ENCODE measurements around the gene ZNF827.

ZNF827 gene

DNA sequence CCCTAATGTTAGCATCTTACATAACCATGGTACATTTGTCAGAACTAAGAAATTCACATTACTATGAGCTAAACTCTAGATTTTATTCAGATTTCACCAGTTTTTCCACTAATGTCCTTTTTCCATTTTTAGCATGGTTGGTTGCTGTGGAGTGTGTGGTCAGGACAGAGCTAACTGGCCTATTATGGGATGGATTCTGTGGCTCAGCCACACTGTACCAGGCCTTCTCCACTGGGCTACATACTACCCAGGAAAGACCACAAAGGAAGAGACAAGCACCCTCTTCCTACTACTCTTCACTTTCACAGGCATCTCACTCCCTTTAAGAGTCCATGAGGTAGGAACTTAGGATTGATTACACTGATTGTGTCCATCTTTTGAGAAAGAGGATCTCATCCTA is 67.4 kb downstream of the ZNF827 start:
- Histone ChIP-seq H3K79me2 (ENCODE audit: insufficient read depth, low read length) (peaks cover 30% of the 10 kb centered on the region; the same call in 1 of the 2 replicates), H3K9ac (ENCODE audit: low read length) (no peak overlapping the region), H3F3A (ENCODE audit: insufficient read depth) (peaks cover 6% of the 10 kb centered on the region; the same call in 1 of the 2 replicates), H3K9me3 (ENCODE audit: insufficient read depth, low read length) (no peaks in the 10 kb centered on the region), H2AFZ (ENCODE audit: low read depth, low read length, severe bottlenecking) (no peak overlapping the region), H3K27me3 (ENCODE audit: low read length) (no peaks in the 10 kb centered on the region), H3K4me2 (ENCODE audit: low read depth, low read length, poor library complexity, severe bottlenecking) (no peak overlapping the region), H3K4me3 (ENCODE audit: insufficient read depth, low read length, poor library complexity, severe bottlenecking) (no peak overlapping the region), H3K27ac (ENCODE audit: low read depth, low read length) (no peak overlapping the region), H3K36me3 (ENCODE audit: low read length) (peaks cover 25% of the 10 kb centered on the region; the same call in 1 of the 2 replicates), H4K20me1 (ENCODE audit: low read depth, low read length) (no peaks in the 10 kb centered on the region), H3K9me2 (replicated peaks; ENCODE audit: insufficient read depth, low read length) (no peaks in the 10 kb centered on the region)
- TF ChIP-seq, protein P1, sequence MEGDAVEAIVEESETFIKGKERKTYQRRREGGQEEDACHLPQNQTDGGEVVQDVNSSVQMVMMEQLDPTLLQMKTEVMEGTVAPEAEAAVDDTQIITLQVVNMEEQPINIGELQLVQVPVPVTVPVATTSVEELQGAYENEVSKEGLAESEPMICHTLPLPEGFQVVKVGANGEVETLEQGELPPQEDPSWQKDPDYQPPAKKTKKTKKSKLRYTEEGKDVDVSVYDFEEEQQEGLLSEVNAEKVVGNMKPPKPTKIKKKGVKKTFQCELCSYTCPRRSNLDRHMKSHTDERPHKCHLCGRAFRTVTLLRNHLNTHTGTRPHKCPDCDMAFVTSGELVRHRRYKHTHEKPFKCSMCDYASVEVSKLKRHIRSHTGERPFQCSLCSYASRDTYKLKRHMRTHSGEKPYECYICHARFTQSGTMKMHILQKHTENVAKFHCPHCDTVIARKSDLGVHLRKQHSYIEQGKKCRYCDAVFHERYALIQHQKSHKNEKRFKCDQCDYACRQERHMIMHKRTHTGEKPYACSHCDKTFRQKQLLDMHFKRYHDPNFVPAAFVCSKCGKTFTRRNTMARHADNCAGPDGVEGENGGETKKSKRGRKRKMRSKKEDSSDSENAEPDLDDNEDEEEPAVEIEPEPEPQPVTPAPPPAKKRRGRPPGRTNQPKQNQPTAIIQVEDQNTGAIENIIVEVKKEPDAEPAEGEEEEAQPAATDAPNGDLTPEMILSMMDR (IDR thresholded peaks at IDR 0.05; ENCODE audit: insufficient read depth, low read length, poor library complexity, severe bottlenecking): no peak
- no peak for TF ChIP-seq EZH2phosphoT487 (conservative IDR thresholded peaks at IDR 0.05; ENCODE audit: low read length)

DNA sequence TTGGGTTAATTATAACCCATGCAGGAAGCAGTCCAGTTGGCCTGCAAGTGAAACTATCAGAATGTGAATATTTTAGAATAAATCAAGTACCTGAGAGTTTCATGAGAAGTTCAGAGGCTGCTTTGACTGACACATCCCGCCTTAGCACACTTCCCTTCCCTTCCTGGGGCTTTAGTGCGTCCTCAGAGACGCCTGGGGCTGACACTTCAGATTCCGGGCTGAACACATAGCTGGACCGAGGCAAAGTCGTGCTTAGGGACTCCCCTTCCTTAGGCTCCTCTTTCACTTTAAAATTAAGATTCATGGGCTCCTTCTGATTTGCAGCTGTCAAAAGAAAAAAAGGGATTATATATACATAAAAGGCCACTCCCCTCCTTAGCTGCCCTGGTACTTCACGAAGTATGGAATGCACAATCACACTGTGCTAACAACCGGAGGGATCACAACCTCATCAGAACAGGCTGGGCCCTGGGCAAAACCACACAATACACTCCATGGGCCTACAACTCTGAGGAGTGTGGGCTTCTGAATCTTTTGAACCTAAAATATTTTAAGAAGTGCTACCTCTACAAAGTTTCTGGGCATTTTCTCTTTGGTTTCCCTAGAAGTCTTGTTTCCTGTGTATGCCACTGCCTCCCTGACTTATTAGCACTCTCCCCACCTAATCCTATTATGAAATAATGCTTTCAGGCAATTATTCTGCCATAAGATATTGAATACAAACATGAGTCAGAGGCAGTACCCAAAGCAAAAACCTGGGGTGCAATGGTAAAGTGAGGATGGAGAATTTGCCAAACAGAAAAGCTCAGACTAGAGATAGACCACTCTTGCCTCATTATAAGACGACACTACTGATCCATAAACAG is 68.2 kb downstream of the ZNF827 start:
- no peaks in the 10 kb centered on the region for H3K9me2 ChIP-seq (replicated peaks; ENCODE audit: insufficient read depth, low read length)
- H2AFZ ChIP-seq (ENCODE audit: low read depth, low read length, severe bottlenecking): no peak overlapping the region
- peaks cover 35% of the 10 kb centered on the region; the same call in 1 of the 2 replicates for H3K79me2 ChIP-seq (ENCODE audit: insufficient read depth, low read length)
- H3F3A ChIP-seq (ENCODE audit: insufficient read depth): peaks cover 6% of the 10 kb centered on the region; the same call in 1 of the 2 replicates
- no peaks in the 10 kb centered on the region for H4K20me1 ChIP-seq (ENCODE audit: low read depth, low read length)
- no peak overlapping the region for H3K9ac ChIP-seq (ENCODE audit: low read length)
- TF ChIP-seq, protein P1 (IDR thresholded peaks at IDR 0.05; ENCODE audit: insufficient read depth, low read length, poor library complexity, severe bottlenecking): no peak
- TF ChIP-seq EZH2phosphoT487 (conservative IDR thresholded peaks at IDR 0.05; ENCODE audit: low read length): no peak
- peaks cover 21% of the 10 kb centered on the region; the same call in 1 of the 2 replicates for H3K36me3 ChIP-seq (ENCODE audit: low read length)
- H3K27me3 ChIP-seq (ENCODE audit: low read length): no peaks in the 10 kb centered on the region
- H3K4me2 ChIP-seq (ENCODE audit: low read depth, low read length, poor library complexity, severe bottlenecking): no peak overlapping the region
- no peak overlapping the region for H3K4me3 ChIP-seq (ENCODE audit: insufficient read depth, low read length, poor library complexity, severe bottlenecking)
- H3K27ac ChIP-seq (ENCODE audit: low read depth, low read length): no peak overlapping the region
- H3K9me3 ChIP-seq (ENCODE audit: insufficient read depth, low read length): no peaks in the 10 kb centered on the region

DNA sequence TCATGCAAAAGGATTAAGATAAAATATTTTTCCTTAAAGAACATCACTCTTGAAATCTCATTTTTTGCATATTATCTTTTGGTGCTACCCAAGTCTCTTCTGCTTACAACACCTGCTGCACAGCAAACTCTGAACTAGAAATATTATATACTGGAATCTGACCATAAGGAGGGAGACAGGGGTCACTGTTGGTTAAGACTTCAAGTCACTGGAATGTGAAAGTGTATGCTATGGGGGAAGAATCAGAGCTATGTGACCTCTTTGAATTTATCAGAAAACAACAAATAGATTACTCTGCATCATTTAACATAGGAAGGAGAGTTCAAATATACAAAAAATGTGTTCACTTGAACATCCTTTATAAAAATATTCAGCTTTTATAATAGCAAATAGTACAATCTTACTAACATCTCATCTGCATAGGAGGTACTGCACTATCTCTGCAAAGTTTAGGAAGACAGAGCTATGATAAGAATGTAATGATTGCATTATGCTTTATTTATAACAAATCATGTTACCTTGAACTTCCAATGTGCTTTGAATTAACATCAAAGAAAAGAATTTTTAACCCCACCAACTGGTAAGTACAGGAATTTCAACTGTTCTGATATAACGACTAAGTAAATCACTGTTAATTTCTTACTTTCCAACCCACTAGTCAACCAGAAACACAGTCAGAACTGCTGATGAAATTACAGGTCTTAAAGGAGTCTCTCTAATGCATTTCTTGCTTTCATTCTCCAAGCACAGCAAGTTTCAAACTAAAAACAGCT is 69.8 kb downstream of the ZNF827 start:
- H3K4me2 ChIP-seq (ENCODE audit: low read depth, low read length, poor library complexity, severe bottlenecking): no peak overlapping the region
- no peak overlapping the region for H3K27ac ChIP-seq (ENCODE audit: low read depth, low read length)
- H3F3A ChIP-seq (ENCODE audit: insufficient read depth): peaks cover 6% of the 10 kb centered on the region; the same call in 1 of the 2 replicates
- H3K9me2 ChIP-seq (replicated peaks; ENCODE audit: insufficient read depth, low read length): no peaks in the 10 kb centered on the region
- peaks cover 38% of the 10 kb centered on the region; the same call in 1 of the 2 replicates for H3K79me2 ChIP-seq (ENCODE audit: insufficient read depth, low read length)
- no peak overlapping the region for H3K4me3 ChIP-seq (ENCODE audit: insufficient read depth, low read length, poor library complexity, severe bottlenecking)
- H3K36me3 ChIP-seq (ENCODE audit: low read length): peaks cover 19% of the 10 kb centered on the region; the same call in 1 of the 2 replicates
- H3K27me3 ChIP-seq (ENCODE audit: low read length): no peaks in the 10 kb centered on the region
- H3K9me3 ChIP-seq (ENCODE audit: insufficient read depth, low read length): no peaks in the 10 kb centered on the region
- H4K20me1 ChIP-seq (ENCODE audit: low read depth, low read length): no peaks in the 10 kb centered on the region
- TF ChIP-seq EZH2phosphoT487 (conservative IDR thresholded peaks at IDR 0.05; ENCODE audit: low read length): no peak
- TF ChIP-seq, protein P1 (IDR thresholded peaks at IDR 0.05; ENCODE audit: insufficient read depth, low read length, poor library complexity, severe bottlenecking): no peak
- no peak overlapping the region for H3K9ac ChIP-seq (ENCODE audit: low read length)
- H2AFZ ChIP-seq (ENCODE audit: low read depth, low read length, severe bottlenecking): no peak overlapping the region
